Measurements from ENCODE around the gene GIT1. TPM values are rescaled to one million over a fixed set of nuclear protein-coding genes. Genes with fewer than 3 reads are reported as not detected.

GIT1 gene
- total RNA-seq, 1 experiment from 2014 or later, result 24.2 TPM

DNA sequence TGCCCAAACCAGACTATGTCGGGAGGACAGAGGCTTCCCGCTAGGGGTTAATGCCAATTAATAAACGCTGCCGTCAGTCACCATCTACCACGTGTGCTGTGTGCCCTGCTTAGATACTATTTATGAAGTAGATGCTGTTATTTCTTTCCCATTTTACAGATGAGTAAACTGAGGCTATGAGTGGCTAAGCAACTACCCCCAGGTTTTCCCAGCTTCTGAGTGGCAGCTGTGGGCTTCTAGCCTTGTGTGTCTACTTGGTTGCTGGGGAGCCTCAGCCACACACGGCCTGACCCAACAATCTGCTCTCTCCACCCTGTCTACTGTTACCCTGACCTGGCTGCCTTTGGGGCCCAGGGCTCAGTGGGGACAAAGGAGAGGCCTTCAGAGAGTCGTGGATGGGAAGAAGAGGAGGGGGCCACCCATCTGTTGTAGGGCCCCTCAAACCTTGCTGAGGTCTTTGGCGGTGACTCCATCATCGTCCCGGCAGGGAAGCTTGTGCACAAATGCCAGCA is 7.1 kb downstream of the GIT1 start:
- no peak for DNase-seq
- TF ChIP-seq, protein P1, sequence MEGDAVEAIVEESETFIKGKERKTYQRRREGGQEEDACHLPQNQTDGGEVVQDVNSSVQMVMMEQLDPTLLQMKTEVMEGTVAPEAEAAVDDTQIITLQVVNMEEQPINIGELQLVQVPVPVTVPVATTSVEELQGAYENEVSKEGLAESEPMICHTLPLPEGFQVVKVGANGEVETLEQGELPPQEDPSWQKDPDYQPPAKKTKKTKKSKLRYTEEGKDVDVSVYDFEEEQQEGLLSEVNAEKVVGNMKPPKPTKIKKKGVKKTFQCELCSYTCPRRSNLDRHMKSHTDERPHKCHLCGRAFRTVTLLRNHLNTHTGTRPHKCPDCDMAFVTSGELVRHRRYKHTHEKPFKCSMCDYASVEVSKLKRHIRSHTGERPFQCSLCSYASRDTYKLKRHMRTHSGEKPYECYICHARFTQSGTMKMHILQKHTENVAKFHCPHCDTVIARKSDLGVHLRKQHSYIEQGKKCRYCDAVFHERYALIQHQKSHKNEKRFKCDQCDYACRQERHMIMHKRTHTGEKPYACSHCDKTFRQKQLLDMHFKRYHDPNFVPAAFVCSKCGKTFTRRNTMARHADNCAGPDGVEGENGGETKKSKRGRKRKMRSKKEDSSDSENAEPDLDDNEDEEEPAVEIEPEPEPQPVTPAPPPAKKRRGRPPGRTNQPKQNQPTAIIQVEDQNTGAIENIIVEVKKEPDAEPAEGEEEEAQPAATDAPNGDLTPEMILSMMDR (conservative IDR thresholded peaks at IDR 0.05; ENCODE audit: low read depth, low read length), result no peak
- TF ChIP-seq EZH2phosphoT487 (IDR thresholded peaks at IDR 0.05; ENCODE audit: borderline replicate concordance, low read length) (no peak), EZH2 (IDR thresholded peaks at IDR 0.05; ENCODE audit: low read length, unreplicated experiment) (no peak)
- Histone ChIP-seq H3F3A (ENCODE audit: low read length, unreplicated experiment) (no peaks in the 10 kb centered on the region), H3K4me3 (ENCODE audit: low read length) (no peak overlapping the region), H3K4me1 (ENCODE audit: insufficient read depth, low read length) (no peaks in the 10 kb centered on the region), H3K4me2 (ENCODE audit: low read length) (no peak overlapping the region), H2AFZ (ENCODE audit: low read length) (no peak overlapping the region), H3K9me3 (ENCODE audit: low read length) (no peaks in the 10 kb centered on the region), H3K9ac (ENCODE audit: low read length) (no peak overlapping the region), H3K27me3 (ENCODE audit: low read length) (no peaks in the 10 kb centered on the region), H3K9me2 (replicated peaks; ENCODE audit: low read length) (no peaks in the 10 kb centered on the region), H3K27ac (ENCODE audit: low read length) (no peak overlapping the region), H3K79me2 (ENCODE audit: low read length) (peaks cover 23% of the 10 kb centered on the region), H4K20me1 (ENCODE audit: low read length) (no peaks in the 10 kb centered on the region), H3K36me3 (ENCODE audit: low read depth, low read length) (no peaks in the 10 kb centered on the region)
- intact Hi-C loops (cut with micrococcal nuclease), result no loop called here
- CTCF ChIA-PET, result no interaction called here
- no peak for ATAC-seq
- POLR2A ChIA-PET (ENCODE audit: unreplicated experiment), result no interaction called here
- BruUV-seq (replicated peaks), result no TSS peak

DNA sequence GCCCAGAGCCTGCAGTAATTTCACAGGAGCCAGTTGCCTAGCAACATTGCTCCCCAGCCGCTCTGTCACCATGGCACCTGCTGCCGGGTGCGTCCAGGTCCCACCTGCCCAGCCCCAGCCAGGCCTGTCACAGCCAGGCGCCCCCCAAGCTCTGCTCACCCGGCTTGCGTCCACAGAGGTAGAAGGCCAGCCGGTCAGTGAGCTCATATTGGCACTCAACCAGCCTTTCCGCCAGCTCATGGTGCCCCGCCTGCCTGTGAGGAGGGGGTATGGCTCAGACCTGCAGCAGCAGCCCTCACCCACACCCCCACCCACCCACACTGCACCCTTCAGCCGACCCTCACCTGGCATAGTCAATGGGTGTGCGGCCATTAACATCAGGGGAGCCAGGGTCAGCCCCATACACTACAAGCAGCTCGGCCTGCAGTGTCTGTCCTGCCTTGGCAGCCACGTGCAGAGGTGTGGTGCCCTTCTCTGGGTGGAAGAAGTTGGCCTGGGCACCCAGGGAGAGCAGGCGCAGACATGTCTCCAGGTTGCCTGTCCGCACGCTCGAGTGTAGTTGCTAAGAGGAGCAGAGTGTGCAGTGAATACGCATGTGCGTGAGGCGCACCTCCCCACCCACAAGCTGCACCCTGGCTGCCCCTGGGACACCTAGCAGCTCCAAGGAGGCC is 7.7 kb downstream of the GIT1 start:
- Histone ChIP-seq H3K27me3 (ENCODE audit: low read length) (no peaks in the 10 kb centered on the region), H3K4me1 (ENCODE audit: insufficient read depth, low read length) (no peaks in the 10 kb centered on the region), H3F3A (ENCODE audit: low read length, unreplicated experiment) (no peaks in the 10 kb centered on the region), H3K9me2 (replicated peaks; ENCODE audit: low read length) (no peaks in the 10 kb centered on the region), H3K9ac (ENCODE audit: low read length) (no peak overlapping the region), H3K4me2 (ENCODE audit: low read length) (no peak overlapping the region), H3K79me2 (ENCODE audit: low read length) (peaks cover 17% of the 10 kb centered on the region), H4K20me1 (ENCODE audit: low read length) (no peaks in the 10 kb centered on the region), H3K9me3 (ENCODE audit: low read length) (no peaks in the 10 kb centered on the region), H3K27ac (ENCODE audit: low read length) (no peak overlapping the region), H3K36me3 (ENCODE audit: low read depth, low read length) (no peaks in the 10 kb centered on the region), H3K4me3 (ENCODE audit: low read length) (no peak overlapping the region), H2AFZ (ENCODE audit: low read length) (no peak overlapping the region)
- ATAC-seq (no peak), DNase-seq (no peak)
- ChIA-PET CTCF (interaction anchor here (0.7 kb wide), 1 partner anchor 13 kb away, joined by 3 read pairs; no protein-coding TSS in a partner anchor), POLR2A (ENCODE audit: unreplicated experiment) (no interaction called here)
- BruUV-seq (replicated peaks), result no TSS peak
- intact Hi-C loops (cut with micrococcal nuclease), result loop anchor here (2.0 kb wide), 1 partner anchor 37 kb away; no protein-coding TSS in a partner anchor
- TF ChIP-seq, protein P1 (conservative IDR thresholded peaks at IDR 0.05; ENCODE audit: low read depth, low read length), result no peak
- TF ChIP-seq EZH2 (IDR thresholded peaks at IDR 0.05; ENCODE audit: low read length, unreplicated experiment) (no peak), EZH2phosphoT487 (IDR thresholded peaks at IDR 0.05; ENCODE audit: borderline replicate concordance, low read length) (no peak)
